Medulla oblongata (tissue), 1 donor: ENCODE results near the gene C12orf60.

Experiments
- DNase-seq: peaks from one replicate; pipeline ENCODE4 v3.0.0-alpha.2; 2015; ENCODE audit errors: extremely low spot score

The C12orf60 gene

DNA sequence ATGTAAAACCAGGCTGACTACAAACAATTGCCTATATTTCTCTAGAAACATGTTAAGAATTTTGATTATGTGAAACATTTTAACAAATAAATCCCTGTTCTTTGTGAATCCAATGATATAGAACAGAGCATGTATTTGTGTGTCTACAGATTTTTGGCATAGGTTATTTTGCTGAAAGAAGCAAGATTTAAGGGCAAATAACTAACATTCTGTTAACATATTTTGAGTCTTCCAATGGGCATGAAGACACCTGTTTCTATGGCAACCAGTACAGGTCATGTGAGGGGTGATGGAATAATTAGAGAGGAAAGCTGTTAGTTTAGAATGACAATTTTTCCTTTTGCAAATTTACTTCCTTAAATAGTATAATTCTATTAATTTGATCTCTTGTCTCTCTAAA, 31.0 kb downstream of the C12orf60 start:
- DNase-seq, result no peak

GRCh38 chr12:14836336-14837210, 33.1 kb downstream of the C12orf60 start:
- DNase-seq, result no peak

- no peak for DNase-seq
Observed at GRCh38 chr12:14839262-14839661, 35.8 kb downstream of the C12orf60 start.

DNA sequence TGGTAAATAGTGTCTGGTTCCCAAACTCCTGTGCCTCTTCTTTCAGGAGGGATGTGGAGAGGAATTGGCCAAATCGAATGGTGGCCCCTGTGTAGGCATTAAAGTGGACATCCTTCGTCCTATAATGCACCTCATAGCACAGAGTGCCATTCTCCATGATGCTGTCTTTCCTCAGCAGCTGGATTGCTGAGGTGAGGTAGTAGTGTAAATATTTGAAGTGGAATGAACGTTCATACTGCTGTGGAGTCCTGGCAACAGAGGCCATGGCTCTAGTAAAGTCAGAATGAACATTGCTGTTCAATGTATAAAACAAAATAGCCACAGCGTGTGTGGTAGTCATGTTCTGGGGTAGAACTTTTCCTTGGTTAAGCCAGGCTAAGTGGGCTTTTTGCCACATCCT, 37.1 kb downstream of the C12orf60 start:
- no peak for DNase-seq

GRCh38 chr12:14841761-14842160, 38.3 kb downstream of the C12orf60 start:
- DNase-seq, result no peak

GRCh38 chr12:14842315-14842714, 38.8 kb downstream of the C12orf60 start:
- no peak for DNase-seq

DNA sequence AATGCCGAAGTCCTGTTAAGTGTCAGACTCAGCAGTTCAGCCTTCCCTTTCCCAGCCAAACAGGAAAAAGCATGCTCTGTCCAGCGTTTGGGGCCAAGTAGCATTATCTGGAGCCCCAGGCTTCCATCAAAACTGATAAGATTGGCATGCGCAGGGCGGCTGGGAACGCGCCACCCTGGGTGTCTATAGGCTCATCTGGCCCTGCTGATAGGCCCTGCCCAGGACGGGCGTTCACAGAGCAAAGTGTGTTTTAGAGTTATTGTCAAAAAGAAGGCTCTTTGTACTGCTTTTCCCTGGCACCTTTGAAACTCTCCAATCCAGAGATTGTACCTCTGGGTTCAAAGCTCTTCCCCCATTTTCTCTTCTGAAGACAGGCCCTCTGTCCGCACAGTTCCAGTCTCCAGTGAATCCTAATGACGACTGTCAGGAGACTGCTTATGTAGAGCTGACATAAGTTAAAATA, 40.0 kb downstream of the C12orf60 start, which contains the start of gene ART4:
ART4 (minus strand) TSS at position 102 of the 463 bp plus-strand sequence. CDS start 413 bp downstream, outside the sequence.
- DNase-seq, result no peak

DNA sequence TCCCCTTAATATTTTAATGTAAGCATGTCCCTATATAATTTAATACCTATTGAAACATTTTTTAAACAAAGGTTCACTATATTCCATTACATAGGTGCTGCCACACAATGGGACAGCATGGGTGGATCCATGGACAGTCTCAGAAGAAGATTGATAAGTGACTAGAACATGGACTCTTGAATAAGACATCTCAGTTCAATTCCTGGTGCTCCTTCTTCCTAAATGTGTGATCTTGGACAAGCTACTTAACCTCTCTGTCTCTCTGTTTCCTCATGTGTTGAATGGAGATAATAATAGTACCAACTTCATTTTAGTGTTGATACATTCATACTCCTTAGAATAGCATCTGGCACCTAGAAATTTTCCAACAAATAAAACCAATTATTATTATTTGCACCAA, 40.9 kb downstream of the C12orf60 start:
- DNase-seq, result no peak

GRCh38 chr12:14845350-14845750, 41.9 kb downstream of the C12orf60 start:
- DNase-seq, result peak; percentile 86

DNA sequence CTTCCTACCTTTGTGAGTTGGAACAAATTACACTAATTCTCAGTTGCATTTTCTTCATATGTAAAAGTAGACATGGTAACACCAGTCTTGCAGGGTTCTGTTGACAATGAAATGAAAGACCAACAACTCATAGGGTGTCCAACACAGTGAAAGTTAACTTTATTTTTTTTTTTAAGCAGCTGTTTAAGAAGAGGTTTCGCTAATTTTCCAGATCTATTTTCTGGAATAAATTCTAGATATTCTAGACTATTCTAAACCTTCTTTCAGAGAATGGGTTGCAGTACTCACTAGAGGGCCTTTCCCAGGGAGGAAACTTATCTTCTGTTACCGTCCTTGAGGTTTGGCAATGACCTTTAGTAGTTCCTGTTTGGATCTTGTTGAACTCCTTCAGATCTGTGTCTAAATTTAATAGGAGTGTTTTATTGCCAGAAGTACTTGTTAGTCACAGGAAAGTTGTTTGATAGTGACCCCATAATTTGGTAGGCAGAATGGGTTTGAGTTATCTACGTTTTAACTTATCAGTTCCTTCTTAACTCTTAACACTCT, 42.6 kb downstream of the C12orf60 start:
- no peak for DNase-seq

DNA sequence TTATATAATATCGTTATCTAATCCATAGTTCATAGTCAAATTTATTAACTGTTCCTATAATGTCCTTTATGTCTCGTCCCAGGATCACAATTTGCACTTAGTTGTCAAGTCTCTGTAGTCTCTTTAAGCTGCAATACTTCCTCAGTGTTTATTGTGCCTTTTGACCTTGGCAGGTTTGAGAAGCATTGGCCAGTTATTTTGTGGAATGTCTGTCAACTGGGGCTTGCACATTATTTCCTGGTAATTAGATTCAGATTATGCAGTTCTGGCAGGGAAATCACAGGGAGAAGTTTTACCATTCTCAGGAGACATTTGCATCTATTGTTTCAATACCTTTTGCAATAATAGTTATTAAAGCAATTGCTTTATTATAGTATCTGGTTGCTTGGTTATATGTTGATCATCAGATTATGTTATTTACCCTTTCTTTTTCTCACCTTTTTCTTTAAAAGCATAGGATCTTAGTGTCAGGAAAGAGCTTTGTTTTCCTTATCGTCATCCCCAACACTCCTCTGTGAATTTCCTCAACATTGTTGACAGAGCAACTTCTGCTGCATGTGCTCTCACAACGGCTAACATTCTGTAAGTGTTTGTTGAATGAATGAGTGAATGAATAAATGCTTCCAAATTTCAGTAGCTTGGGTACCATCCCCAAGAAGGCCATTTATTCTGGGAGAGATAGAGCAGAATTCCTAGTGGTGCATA, 43.6 kb downstream of the C12orf60 start:
- no peak for DNase-seq

DNA sequence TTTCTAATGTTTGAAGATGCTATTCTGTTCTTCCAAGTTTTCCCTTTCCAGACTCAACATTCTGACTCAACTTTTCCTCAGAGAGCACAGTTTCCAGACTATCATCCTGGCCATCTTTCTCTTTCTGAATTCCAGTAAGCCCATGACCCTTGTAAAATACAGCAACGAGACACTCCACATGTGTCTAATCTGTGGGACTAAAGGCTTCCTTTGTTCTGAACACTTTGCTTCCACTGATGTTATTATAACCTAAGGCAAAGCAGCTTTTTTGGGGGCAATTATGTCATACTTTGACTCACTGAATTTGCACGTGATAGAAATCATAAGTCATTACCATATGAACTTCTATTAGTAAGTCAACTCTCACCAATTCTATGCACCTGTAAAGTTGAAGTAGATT, 46.2 kb downstream of the C12orf60 start:
- no peak for DNase-seq

DNA sequence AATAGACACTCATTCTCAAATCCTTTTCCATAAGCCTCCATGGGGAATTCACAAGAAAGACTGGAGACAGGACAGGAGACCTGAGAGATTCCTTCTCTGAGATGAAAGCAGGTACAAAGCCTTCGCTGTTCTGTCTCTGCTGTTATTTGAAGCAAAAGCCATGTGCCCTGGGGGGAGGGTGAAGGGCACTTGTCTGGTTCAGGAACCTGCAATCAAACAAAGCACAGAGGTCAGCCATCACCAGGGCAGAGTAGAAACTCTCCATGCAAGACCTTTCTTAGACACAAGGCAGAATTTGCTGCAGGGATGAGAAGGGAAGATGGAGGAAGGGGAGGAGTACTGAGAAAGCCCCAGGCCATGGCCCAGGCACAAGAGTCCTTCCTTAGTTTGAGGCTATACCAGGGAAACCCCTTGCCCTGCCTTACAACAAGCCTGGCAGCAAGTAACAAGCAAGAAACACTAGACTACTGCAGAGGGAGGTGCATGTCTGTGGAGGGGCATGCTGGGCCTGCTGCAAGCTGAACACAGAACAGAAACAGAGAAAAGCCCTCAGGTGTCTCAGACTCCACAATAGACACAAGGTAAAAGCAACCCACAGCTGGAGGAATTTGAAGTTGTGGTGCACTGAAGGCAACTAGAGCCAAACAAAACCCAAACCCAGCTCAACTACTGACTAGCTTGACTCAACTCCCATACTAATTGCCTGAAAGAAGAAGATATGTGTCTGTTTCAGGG, 47.6 kb downstream of the C12orf60 start:
- DNase-seq, result no peak

DNA sequence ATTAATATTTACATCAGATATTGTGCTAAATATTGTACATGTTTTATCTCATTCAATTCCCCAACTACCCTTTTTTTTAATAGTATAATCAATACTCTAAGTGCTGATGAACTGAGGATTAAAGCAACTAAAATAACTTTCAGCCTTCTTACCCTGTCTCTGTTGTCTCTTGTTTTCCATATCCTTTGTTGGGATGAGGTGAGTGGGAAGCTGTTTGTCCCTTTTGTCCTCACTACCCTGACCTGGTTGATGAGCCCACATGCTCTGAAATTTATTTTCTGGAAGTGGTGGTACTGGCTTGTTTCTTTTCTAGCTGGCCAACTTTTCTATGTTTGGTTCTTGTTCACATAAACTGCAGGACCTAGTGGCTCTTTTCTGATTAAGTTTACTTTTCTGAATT, 49.4 kb downstream of the C12orf60 start:
- DNase-seq, result no peak

GRCh38 chr12:14853961-14854360, 50.5 kb downstream of the C12orf60 start:
- no peak for DNase-seq

DNA sequence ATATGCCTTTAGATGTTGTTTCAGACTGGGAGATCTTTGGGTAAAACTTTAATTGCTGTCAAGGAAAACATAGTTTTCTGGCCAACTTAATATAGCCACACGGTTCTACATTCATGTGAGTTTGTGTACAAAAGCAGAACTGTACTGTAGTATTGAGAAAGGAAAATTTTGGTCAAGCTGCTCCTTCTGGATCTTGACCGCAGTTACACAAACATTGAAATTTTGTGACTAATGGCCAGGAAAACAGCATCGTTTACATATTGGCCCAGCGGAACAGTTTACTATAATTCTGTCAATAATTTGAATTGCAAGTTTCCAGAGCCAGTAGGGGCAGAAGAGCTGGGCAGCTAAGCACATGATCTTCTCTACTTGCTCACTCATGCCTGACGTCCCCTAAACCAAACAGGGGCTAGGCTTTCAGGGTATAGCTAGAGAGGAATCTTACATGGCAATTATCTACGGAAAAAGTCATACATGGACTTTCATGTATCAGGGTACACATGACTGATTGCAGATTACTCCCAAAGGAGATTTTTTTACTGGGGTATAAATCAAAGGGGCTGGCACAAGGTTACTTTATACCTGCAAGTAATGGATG, 51.2 kb downstream of the C12orf60 start:
- no peak for DNase-seq

DNA sequence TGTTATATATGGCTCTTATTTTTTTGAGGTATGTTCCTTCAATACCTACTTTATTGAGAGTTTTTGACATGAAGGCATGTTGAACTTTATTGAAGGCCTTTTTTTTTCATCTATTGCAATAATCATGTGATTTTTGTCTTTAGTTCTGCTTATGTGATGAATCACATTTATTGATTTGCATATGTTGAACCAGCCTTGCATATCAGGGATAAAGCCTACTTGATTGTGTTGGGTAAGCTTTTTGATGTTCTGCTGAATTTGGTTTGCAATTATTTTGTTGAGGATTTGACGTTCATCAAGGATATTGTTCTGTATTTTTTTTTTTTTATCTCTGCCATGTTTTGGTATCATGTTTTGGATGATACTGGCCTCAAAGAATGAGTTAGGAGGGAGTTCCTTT, 55.0 kb downstream of the C12orf60 start:
- no peak for DNase-seq

DNA sequence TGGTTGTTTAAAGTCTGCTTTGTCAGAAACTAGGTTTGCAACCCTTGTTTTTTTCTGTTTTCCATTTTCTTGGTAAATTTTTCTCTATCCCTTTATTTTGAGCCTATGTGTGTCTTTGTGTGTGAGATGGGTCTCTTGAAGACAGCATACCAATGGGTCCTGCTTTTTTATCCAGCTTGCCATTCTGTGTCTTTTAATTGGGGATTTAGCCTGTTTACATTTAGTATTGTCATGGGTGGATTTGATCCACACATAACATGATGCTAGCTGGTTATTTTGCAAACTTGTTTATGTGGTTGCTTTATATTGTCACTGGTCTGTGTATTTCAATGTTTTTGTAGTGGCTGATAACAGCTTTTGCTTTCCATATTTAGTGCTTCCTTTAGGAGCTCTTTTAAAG, 57.0 kb downstream of the C12orf60 start:
- DNase-seq, result no peak

DNA sequence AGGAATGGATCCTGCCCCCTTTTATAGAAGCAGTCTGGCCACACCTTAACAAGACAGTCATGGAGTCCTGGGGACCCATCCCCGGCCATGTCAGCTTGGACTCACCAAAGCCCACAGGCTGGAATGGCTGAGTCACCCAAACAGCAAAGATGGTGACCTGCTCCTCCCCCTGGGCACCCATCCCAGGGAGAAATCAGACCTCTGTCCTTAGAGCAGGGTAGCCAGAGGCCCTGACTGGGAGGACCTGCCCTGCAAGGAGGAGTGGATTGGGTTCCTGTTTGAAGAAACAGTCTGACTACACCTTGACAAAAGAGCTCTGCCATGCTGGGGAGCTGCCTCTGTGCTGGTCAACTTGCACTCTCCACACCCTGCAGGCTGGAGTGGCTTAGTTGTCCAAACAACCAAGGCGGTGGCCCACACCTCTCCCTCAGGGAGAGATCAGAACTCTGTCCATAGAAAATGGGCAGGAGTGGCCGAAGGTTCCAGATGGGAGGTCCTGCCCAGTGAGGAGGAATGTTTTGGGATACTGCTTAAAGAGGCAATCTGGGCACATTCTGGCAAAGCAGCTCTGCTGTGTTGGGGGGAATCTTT, 65.5 kb downstream of the C12orf60 start:
- no peak for DNase-seq

- DNase-seq, result no peak
Observed at GRCh38 chr12:14871247-14871646, 67.8 kb downstream of the C12orf60 start.

DNA sequence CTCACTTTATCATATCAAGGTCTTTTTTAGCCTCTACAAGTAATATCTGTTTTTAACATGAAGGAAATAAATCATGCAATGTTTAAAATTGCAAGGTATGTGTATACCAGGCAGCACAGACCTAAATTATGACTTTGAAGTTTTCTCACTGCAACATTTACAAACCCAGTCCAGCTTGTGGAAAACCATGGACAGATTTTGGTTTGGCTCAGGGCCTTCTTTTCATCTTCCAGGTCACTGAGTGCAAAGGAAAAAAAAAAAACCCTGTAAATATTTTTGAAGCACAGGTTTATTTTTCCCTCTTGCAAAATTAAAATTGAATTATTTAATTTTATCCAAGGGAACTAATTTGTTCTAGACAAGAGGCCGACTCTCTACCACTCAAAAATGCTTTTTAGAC, 68.4 kb downstream of the C12orf60 start:
- no peak for DNase-seq
